ENCODE measurements around the gene TSPAN5. TPM values are rescaled to one million over a fixed set of nuclear protein-coding genes. Genes with fewer than 3 reads are reported as not detected.

Gene TSPAN5
- total and polyA plus RNA-seq, 4 donors: 2.6 to 9.9 (median 8.6) TPM

DNA sequence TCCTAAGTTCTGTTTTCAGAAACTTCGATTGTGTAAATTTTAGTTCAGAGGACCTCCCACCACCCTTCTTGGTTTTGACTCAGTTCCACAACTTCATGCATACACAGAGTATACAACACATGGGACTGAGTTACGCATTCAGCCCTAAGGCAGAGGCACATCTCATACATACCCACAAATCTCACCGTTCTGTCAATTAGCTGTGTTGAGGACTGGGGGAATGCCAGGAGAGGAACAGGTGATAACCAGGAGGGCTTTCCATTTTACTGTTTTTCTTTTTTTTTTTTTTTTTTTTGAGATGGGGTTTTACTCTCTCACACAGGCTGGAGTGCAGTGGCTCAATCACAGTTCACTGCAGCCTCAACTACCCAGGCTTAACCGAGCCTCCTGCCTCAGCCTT is 150.2 kb downstream of the TSPAN5 start:
- H3K27ac ChIP-seq (ENCODE audit: low read depth in 1 of 2, low read length in 2 of 2): no peak overlapping the region
- 94 to 97% methylated on average over 4 of the region's 4 CpGs for WGBS, 2 donors
- no peaks in the 10 kb centered on the region for H3K9me3 ChIP-seq (ENCODE audit: control insufficient read depth, low read length)
- peaks cover 0 to 2% of the 10 kb centered on the region in 2 donors for H3K4me1 ChIP-seq (ENCODE audit: control insufficient read depth in 1 of 2, insufficient read depth in 2 of 2, low read length in 2 of 2)
- no peak overlapping the region for H3K4me3 ChIP-seq (ENCODE audit: low read length in 2 of 2)
- DNase-seq (no peak), ATAC-seq (ENCODE audit: low FRiP score) (no peak)
- no peaks in the 10 kb centered on the region for H3K36me3 ChIP-seq (ENCODE audit: control insufficient read depth in 1 of 2, insufficient read depth in 2 of 2, low read length in 1 of 2)
- intact Hi-C loops (cut with DNase I): no loop called here
- H3K27me3 ChIP-seq (ENCODE audit: control insufficient read depth in 1 of 2, insufficient read depth in 2 of 2, low read length in 1 of 2): no peaks in the 10 kb centered on the region

DNA sequence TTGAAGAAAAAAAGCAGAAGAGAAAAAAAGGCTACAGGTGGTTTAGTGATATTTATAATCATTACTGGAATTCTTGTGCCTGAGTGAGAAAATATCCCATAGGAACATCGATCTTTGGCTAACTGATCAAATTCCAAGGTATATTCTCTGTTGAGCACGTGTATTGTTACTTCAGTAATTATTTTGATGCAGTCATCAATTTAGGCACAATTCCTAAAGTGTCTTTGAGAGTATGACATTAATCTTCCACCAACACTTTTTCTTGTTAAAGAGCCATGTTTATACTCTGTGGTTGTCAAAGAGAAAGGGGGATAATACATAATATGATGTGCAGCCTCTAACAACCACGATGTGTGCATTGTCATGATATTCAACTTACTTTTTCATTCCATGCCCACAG is 151.1 kb downstream of the TSPAN5 start:
- H3K36me3 ChIP-seq (ENCODE audit: control insufficient read depth in 1 of 2, insufficient read depth in 2 of 2, low read length in 1 of 2): no peaks in the 10 kb centered on the region
- H3K4me3 ChIP-seq (ENCODE audit: low read length in 2 of 2): no peak overlapping the region
- H3K9me3 ChIP-seq (ENCODE audit: control insufficient read depth, low read length): no peaks in the 10 kb centered on the region
- ATAC-seq (ENCODE audit: low FRiP score) (no peak), DNase-seq (no peak)
- H3K27me3 ChIP-seq (ENCODE audit: control insufficient read depth in 1 of 2, insufficient read depth in 2 of 2, low read length in 1 of 2): no peaks in the 10 kb centered on the region
- intact Hi-C loops (cut with DNase I): no loop called here
- peaks cover 0 to 2% of the 10 kb centered on the region in 2 donors for H3K4me1 ChIP-seq (ENCODE audit: control insufficient read depth in 1 of 2, insufficient read depth in 2 of 2, low read length in 2 of 2)
- WGBS, 2 donors: 82 to 94% methylated on average over 3 of the region's 3 CpGs
- H3K27ac ChIP-seq (ENCODE audit: low read depth in 1 of 2, low read length in 2 of 2): no peak overlapping the region

DNA sequence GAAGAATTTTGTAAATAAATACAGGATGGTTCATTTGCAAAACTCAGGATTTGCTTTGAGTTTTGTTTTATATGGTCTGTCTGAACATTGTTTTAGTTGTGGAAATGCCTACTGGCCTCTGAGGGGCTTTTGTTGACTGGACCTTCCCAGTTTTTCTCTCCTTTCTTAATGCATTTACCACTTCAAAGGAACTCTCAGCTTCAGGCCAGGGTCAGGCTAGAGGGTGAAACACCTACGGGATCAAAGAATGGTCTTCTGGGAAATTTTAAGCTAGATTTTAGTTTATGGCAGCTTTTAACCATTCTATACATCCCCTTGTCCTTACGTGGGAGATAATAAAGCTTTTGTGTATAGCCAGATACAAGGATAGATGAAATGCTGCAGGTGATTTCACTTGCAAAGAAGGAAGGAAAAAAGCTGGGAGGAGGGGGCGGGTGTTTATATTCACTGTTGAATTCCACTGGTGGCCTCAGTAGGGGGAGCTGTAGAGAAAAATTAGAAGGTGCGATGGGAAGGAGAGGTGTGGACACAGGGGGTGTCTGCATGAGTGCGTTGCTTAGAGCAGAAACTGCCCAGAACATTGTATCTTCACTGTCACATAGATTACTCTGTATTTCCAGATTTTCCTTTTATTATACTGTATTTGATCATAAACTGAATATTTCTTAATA is 151.8 kb downstream of the TSPAN5 start:
- intact Hi-C loops (cut with DNase I): no loop called here
- H3K36me3 ChIP-seq (ENCODE audit: control insufficient read depth in 1 of 2, insufficient read depth in 2 of 2, low read length in 1 of 2): no peaks in the 10 kb centered on the region
- peaks cover 0 to 2% of the 10 kb centered on the region in 2 donors for H3K4me1 ChIP-seq (ENCODE audit: control insufficient read depth in 1 of 2, insufficient read depth in 2 of 2, low read length in 2 of 2)
- DNase-seq (no peak), ATAC-seq (ENCODE audit: low FRiP score) (no peak)
- H3K27ac ChIP-seq (ENCODE audit: low read depth in 1 of 2, low read length in 2 of 2): no peak overlapping the region
- H3K9me3 ChIP-seq (ENCODE audit: control insufficient read depth, low read length): no peaks in the 10 kb centered on the region
- WGBS, 2 donors: 66 to 69% methylated on average over 5 of the region's 5 CpGs
- H3K4me3 ChIP-seq (ENCODE audit: low read length in 2 of 2): no peak overlapping the region
- H3K27me3 ChIP-seq (ENCODE audit: control insufficient read depth in 1 of 2, insufficient read depth in 2 of 2, low read length in 1 of 2): no peaks in the 10 kb centered on the region

DNA sequence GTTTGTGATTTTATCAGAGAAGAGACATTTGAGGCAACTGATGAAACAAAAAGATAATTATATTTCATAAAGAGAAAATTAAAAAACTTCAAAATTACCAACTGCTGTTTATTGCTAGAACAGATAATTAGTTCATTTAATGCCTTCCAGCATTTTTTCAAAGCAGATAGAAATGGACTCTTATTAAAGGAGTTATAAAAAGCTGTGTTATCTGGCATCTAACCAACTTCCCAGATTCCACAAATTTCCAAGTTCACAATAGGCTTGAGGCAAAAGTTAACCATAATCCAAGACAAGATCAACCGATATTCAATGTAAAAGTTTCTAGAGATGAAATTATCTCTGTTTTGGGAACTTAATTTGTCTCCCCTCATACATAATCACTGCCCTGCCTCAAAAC is 152.4 kb downstream of the TSPAN5 start:
- WGBS, 2 donors: 51 to 60% methylated on average over 1 of the region's 1 CpG
- DNase-seq: no peak
- Histone ChIP-seq H3K36me3 (ENCODE audit: control insufficient read depth in 1 of 2, insufficient read depth in 2 of 2, low read length in 1 of 2) (no peaks in the 10 kb centered on the region), H3K27ac (ENCODE audit: low read depth in 1 of 2, low read length in 2 of 2) (no peak overlapping the region), H3K4me3 (ENCODE audit: low read length in 2 of 2) (no peak overlapping the region), H3K4me1 (ENCODE audit: control insufficient read depth in 1 of 2, insufficient read depth in 2 of 2, low read length in 2 of 2) (peaks cover 0 to 2% of the 10 kb centered on the region in 2 donors), H3K27me3 (ENCODE audit: control insufficient read depth in 1 of 2, insufficient read depth in 2 of 2, low read length in 1 of 2) (no peaks in the 10 kb centered on the region), H3K9me3 (ENCODE audit: control insufficient read depth, low read length) (no peaks in the 10 kb centered on the region)
- ATAC-seq (ENCODE audit: low FRiP score): no peak
- intact Hi-C loops (cut with DNase I): no loop called here

DNA sequence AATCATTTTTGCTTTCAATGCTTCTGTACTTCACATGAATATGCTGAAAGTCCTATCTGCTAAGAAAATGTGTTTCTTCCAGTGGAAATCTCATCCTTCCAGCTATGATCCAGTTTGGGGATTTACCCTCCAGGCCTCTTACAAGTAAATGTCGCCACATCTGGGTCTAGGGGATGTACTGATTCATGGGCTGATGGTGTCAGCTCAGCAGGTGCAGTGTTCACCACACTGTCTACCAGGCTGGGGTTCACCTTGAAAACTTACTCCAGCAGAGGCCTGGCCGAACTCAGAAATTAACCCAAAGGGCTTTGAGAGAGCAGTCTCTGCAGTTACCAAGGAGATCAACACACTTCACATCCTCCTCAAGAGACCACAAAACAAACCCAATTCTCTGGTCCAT is 154.3 kb downstream of the TSPAN5 start:
- ATAC-seq (ENCODE audit: low FRiP score): no peak
- intact Hi-C loops (cut with DNase I): no loop called here
- no peak for DNase-seq
- Histone ChIP-seq H3K9me3 (ENCODE audit: control insufficient read depth, low read length) (no peaks in the 10 kb centered on the region), H3K27ac (ENCODE audit: low read depth in 1 of 2, low read length in 2 of 2) (no peak overlapping the region), H3K4me3 (ENCODE audit: low read length in 2 of 2) (no peak overlapping the region), H3K36me3 (ENCODE audit: control insufficient read depth in 1 of 2, insufficient read depth in 2 of 2, low read length in 1 of 2) (no peaks in the 10 kb centered on the region), H3K27me3 (ENCODE audit: control insufficient read depth in 1 of 2, insufficient read depth in 2 of 2, low read length in 1 of 2) (no peaks in the 10 kb centered on the region), H3K4me1 (ENCODE audit: control insufficient read depth in 1 of 2, insufficient read depth in 2 of 2, low read length in 2 of 2) (no peaks in the 10 kb centered on the region)
- WGBS, 2 donors: 96 to 98% methylated on average over 2 of the region's 2 CpGs

DNA sequence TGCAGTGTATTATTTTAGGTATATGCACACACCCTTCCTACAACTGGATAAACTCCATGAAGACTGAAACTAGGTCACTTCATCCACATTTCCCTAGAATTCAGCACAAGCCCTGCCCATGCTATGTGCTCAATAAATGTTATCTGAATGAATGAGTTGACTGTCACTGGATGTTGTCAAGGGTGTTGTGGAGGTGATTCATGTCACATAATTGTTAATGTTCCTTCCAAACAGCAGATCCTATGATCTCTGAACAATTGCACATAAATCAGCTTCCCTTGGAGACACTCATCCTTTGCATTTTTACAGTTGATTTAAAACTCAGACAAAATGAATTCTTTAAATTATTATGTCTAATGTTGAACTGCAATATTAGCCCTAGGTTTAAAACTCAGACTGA is 154.7 kb downstream of the TSPAN5 start:
- no peak for DNase-seq
- Histone ChIP-seq H3K36me3 (ENCODE audit: control insufficient read depth in 1 of 2, insufficient read depth in 2 of 2, low read length in 1 of 2) (no peaks in the 10 kb centered on the region), H3K4me1 (ENCODE audit: control insufficient read depth in 1 of 2, insufficient read depth in 2 of 2, low read length in 2 of 2) (no peaks in the 10 kb centered on the region), H3K9me3 (ENCODE audit: control insufficient read depth, low read length) (no peaks in the 10 kb centered on the region), H3K27me3 (ENCODE audit: control insufficient read depth in 1 of 2, insufficient read depth in 2 of 2, low read length in 1 of 2) (no peaks in the 10 kb centered on the region), H3K27ac (ENCODE audit: low read depth in 1 of 2, low read length in 2 of 2) (no peak overlapping the region), H3K4me3 (ENCODE audit: low read length in 2 of 2) (no peak overlapping the region)
- ATAC-seq (ENCODE audit: low FRiP score): no peak
- intact Hi-C loops (cut with DNase I): no loop called here

DNA sequence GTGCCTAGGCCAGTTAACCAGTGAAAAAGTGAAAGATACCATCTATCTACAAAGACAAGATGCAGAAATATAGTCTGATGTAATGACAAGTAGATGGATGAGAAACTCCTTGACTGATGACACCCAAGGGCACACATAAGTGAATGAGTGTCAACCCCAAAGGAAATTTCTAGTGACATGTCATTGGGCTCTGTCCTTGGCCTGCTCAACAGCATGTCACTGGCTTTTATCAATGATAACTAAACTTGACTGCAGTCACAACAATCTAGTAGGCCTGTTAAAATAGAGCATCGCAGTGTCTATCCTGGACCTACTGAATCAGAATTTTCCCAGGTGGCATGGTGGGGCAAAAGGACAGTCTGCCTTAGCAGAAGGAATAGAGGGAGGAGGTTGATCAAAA is 155.8 kb downstream of the TSPAN5 start:
- DNase-seq (no peak), ATAC-seq (ENCODE audit: low FRiP score) (no peak)
- H3K27ac ChIP-seq (ENCODE audit: low read depth in 1 of 2, low read length in 2 of 2): no peak overlapping the region
- no peaks in the 10 kb centered on the region for H3K9me3 ChIP-seq (ENCODE audit: control insufficient read depth, low read length)
- H3K36me3 ChIP-seq (ENCODE audit: control insufficient read depth in 1 of 2, insufficient read depth in 2 of 2, low read length in 1 of 2): no peaks in the 10 kb centered on the region
- no peaks in the 10 kb centered on the region for H3K27me3 ChIP-seq (ENCODE audit: control insufficient read depth in 1 of 2, insufficient read depth in 2 of 2, low read length in 1 of 2)
- H3K4me3 ChIP-seq (ENCODE audit: low read length in 2 of 2): no peak overlapping the region
- no peaks in the 10 kb centered on the region for H3K4me1 ChIP-seq (ENCODE audit: control insufficient read depth in 1 of 2, insufficient read depth in 2 of 2, low read length in 2 of 2)
- intact Hi-C loops (cut with DNase I): no loop called here
- WGBS, 2 donors: 93 to 100% methylated on average over 1 of the region's 1 CpG

DNA sequence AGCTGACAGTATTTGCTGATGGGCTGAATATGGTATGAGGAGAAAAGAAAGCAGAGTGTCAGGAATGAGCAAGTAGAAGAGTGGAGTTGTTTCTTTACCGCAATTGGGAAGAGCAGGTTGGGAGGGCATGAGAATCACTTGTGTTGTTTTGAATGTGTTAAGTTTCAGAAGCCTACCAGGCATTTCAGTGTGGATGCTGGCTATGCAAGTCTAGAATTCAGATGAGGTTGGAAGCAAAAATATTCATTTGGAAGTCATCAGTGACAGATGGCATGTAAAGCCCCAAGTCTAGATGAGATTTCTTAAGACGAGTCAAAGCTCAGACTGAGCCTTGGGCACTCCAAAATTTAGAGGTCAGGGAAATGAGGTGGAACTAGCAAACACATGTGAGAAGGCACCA is 156.4 kb downstream of the TSPAN5 start:
- no peaks in the 10 kb centered on the region for H3K9me3 ChIP-seq (ENCODE audit: control insufficient read depth, low read length)
- 76 to 87% methylated on average over 2 of the region's 2 CpGs for WGBS, 2 donors
- DNase-seq: no peak
- H3K4me3 ChIP-seq (ENCODE audit: low read length in 2 of 2): no peak overlapping the region
- H3K27ac ChIP-seq (ENCODE audit: low read depth in 1 of 2, low read length in 2 of 2): no peak overlapping the region
- no peaks in the 10 kb centered on the region for H3K4me1 ChIP-seq (ENCODE audit: control insufficient read depth in 1 of 2, insufficient read depth in 2 of 2, low read length in 2 of 2)
- no peak for ATAC-seq (ENCODE audit: low FRiP score)
- intact Hi-C loops (cut with DNase I): no loop called here
- no peaks in the 10 kb centered on the region for H3K27me3 ChIP-seq (ENCODE audit: control insufficient read depth in 1 of 2, insufficient read depth in 2 of 2, low read length in 1 of 2)
- no peaks in the 10 kb centered on the region for H3K36me3 ChIP-seq (ENCODE audit: control insufficient read depth in 1 of 2, insufficient read depth in 2 of 2, low read length in 1 of 2)

DNA sequence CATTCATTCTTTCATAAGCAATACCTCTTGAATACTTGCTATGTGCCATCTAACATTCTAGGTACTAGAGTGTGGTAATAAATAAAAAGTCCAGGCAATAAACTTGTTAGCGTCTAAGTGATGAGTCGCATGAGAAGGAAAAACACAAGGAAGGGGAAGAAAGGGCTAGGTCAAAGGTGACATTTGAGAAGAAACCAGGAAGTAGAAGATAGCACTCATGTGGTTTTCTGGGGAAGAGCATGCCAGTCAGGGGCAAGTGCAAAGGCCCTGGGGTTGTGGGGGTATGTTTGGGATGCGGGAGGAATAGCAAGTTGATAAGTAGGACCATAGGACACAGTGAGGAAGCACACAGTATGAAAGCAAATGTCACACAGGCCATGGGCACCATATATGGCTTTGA is 157.0 kb downstream of the TSPAN5 start:
- H3K27ac ChIP-seq (ENCODE audit: low read depth in 1 of 2, low read length in 2 of 2): no peak overlapping the region
- 92 to 94% methylated on average over 3 of the region's 3 CpGs for WGBS, 2 donors
- DNase-seq (no peak), ATAC-seq (ENCODE audit: low FRiP score) (no peak)
- H3K9me3 ChIP-seq (ENCODE audit: control insufficient read depth, low read length): no peaks in the 10 kb centered on the region
- intact Hi-C loops (cut with DNase I): no loop called here
- no peaks in the 10 kb centered on the region for H3K36me3 ChIP-seq (ENCODE audit: control insufficient read depth in 1 of 2, insufficient read depth in 2 of 2, low read length in 1 of 2)
- no peaks in the 10 kb centered on the region for H3K27me3 ChIP-seq (ENCODE audit: control insufficient read depth in 1 of 2, insufficient read depth in 2 of 2, low read length in 1 of 2)
- H3K4me3 ChIP-seq (ENCODE audit: low read length in 2 of 2): no peak overlapping the region
- H3K4me1 ChIP-seq (ENCODE audit: control insufficient read depth in 1 of 2, insufficient read depth in 2 of 2, low read length in 2 of 2): no peaks in the 10 kb centered on the region

Measured in aorta (tissue), 5 donors.